ENCODE data around the gene SETD2. TPM values are rescaled to one million over a fixed set of nuclear protein-coding genes. Genes with fewer than 3 reads are reported as not detected.

SETD2 gene
- total and polyA plus RNA-seq, 2 of the 8 experiments (the other 6 are each of a cell fraction or from before 2014, with no cell fraction given): 15.7 to 46.3 TPM

- no peak for TF ChIP-seq JUN (IDR thresholded peaks at IDR 0.05; ENCODE audit: low read depth, low read length)
- TF ChIP-seq KDM4A (IDR thresholded peaks at IDR 0.05; ENCODE audit: low read depth, low read length, severe bottlenecking): no peak
- no peak for TF ChIP-seq RAD21 (IDR thresholded peaks at IDR 0.05 in 1 of 2, conservative IDR thresholded peaks at IDR 0.05 in 1 of 2; ENCODE audit: low read depth in 2 of 2, low read length in 2 of 2)
- TF ChIP-seq SP1 (IDR thresholded peaks at IDR 0.05; ENCODE audit: low read depth, low read length): no peak
- TF ChIP-seq CEBPB (IDR thresholded peaks at IDR 0.05; ENCODE audit: low read depth, low read length): no peak
- TF ChIP-seq CREB1 (IDR thresholded peaks at IDR 0.05): no peak
These were observed 144.7 kb downstream of the SETD2 start (continued) for GRCh38 chr3:47019201-47019600.

Data from H1 (cell line).